ENCODE results near the gene KIAA0319L.

The KIAA0319L gene

DNA sequence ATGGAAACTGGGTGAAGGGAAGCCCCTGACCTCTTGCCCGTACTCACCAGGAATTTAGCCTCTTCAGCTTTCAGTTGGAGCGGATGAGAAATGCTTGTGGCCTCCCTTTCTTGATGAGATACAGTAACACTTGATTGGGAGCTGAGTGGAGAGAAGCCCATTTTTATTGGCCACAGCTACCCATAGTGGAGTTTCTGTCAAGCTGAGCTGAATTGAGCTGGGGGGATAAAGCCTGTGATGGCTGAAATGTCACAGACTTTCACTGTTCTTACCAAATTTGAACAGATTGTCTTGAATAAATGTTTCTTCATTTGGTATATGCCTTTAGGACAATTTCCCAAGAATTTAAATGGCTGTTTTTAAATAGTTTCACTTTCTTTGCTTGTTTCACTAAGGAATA is 162.8 kb downstream of the KIAA0319L start:
- DNase-seq (ENCODE audit: low read depth in 1 of 2, low spot score in 1 of 2): no peak

GRCh38 chr1:35390600-35391494 is 166.4 kb downstream of the KIAA0319L start:
- DNase-seq (ENCODE audit: low read depth in 1 of 2, low spot score in 1 of 2): no peak

- no peak for DNase-seq (ENCODE audit: low read depth in 1 of 2, low spot score in 1 of 2)
Measured at GRCh38 chr1:35386959-35387358, 170.2 kb downstream of the KIAA0319L start.

- DNase-seq (ENCODE audit: low read depth in 1 of 2, low spot score in 1 of 2): no peak
Measured at GRCh38 chr1:35386290-35386689, 170.9 kb downstream of the KIAA0319L start.

All from activated CD4-positive, alpha-beta T cell treated with anti-CD3 and anti-CD28 coated beads, Interleukin-2, amount 50 U/mL, for 24 hours (primary cell).